Measurements from ENCODE around the gene GATC. TPM values are rescaled to one million over a fixed set of nuclear protein-coding genes. Genes with fewer than 3 reads are reported as not detected.

Gene GATC, protein sequence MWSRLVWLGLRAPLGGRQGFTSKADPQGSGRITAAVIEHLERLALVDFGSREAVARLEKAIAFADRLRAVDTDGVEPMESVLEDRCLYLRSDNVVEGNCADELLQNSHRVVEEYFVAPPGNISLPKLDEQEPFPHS
- 10 to 100 TPM in 2 of 4 donors, 1 to 10 TPM in 2; 8.7 to 17.6 (median 10.1) TPM for total RNA-seq
- 10 to 100 TPM in 1 of 3 donors, 1 to 10 TPM in 2; 6.4 to 16.5 (median 8.5) TPM for polyA plus RNA-seq
- long read RNA-seq, donor 1, full-length matches to known transcripts: 4 of 10 reads
- long read RNA-seq, donor 1, partial matches to known transcripts: 0 of 10 reads
- long read RNA-seq, donor 1, other reads (novel, unspliced or antisense): 6 of 10 reads
- long read RNA-seq, donor 2, full-length matches to known transcripts: 6 of 13 reads
- long read RNA-seq, donor 2, partial matches to known transcripts: 1 of 13 reads
- long read RNA-seq, donor 2, other reads (novel, unspliced or antisense): 6 of 13 reads

DNA sequence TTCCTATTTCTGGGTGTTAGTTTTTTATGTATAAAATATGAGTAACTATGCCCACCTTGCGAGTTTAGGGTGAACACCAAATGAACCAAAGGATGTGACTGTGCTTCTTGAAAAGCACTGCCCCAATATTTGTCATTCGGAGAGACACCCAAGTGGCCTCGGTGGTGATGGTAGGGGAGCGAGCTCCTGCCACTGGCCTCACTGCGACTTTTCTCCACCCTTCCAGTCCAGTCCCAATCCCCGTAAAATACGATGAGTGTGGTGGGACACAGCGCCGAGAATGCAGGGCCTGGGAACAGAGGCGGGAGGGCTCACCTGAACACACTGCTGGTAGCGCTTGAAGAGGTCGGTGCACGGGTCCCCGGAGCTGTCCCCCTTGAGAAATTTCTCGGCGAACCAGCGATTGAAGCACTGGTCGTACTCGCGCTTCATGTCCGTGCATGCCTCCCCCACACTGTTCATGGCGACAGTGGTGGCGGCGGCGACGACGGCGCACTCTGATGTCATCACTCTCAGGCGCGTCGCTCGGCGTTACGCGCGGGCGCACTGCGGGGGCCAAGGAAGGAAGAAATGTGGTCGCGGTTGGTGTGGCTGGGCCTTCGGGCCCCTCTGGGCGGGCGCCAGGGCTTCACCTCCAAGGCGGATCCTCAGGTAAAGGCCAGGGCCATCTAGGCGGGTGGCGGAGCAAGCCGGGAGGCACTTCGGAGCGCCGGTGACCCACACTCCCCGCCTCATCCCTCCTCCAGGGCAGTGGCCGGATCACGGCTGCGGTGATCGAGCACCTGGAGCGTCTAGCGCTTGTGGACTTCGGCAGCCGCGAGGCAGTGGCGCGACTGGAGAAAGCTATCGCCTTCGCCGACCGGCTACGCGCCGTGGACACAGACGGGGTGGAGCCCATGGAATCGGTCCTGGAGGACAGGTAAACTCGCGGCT, at the start of gene GATC, which contains the start of gene TRIAP1:
TSS of gene GATC (plus strand) at position 534 of the 933 bp plus-strand sequence. CDS start at position 571, 37 bp downstream.
TSS of gene TRIAP1 (minus strand) at position 474 of the 933 bp plus-strand sequence. CDS start at position 462, 12 bp downstream.
- DNase-seq: peak; percentile 83 to 93
- peaks cover 2 to 67% of the 10 kb centered on the region in 2 donors for H3K36me3 ChIP-seq (ENCODE audit: insufficient read depth in 1 of 2, low read depth in 1 of 2)
- H3K27ac ChIP-seq: peak within 1 kb of the TSS; percentile 89
- H3K9me3 ChIP-seq: no peaks in the 10 kb centered on the region
- 0 to 1% (median 0%) methylated on average over 73 of the region's 73 CpGs for WGBS, 3 donors
- ATAC-seq: peak; percentile 97 to 99 (median 99)
- TF ChIP-seq, protein P1, sequence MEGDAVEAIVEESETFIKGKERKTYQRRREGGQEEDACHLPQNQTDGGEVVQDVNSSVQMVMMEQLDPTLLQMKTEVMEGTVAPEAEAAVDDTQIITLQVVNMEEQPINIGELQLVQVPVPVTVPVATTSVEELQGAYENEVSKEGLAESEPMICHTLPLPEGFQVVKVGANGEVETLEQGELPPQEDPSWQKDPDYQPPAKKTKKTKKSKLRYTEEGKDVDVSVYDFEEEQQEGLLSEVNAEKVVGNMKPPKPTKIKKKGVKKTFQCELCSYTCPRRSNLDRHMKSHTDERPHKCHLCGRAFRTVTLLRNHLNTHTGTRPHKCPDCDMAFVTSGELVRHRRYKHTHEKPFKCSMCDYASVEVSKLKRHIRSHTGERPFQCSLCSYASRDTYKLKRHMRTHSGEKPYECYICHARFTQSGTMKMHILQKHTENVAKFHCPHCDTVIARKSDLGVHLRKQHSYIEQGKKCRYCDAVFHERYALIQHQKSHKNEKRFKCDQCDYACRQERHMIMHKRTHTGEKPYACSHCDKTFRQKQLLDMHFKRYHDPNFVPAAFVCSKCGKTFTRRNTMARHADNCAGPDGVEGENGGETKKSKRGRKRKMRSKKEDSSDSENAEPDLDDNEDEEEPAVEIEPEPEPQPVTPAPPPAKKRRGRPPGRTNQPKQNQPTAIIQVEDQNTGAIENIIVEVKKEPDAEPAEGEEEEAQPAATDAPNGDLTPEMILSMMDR (IDR thresholded peaks at IDR 0.05): no peak
- intact Hi-C loops (cut with DNase I): loop anchor here in 1 of 2 donors (10.0 kb wide), 1 partner anchor 239 kb away; the partner anchor contains the start of gene MLEC
- H3K27me3 ChIP-seq (ENCODE audit: insufficient read depth in 3 of 3, low read length in 2 of 3): no peaks in the 10 kb centered on the region
- peak within 1 kb of the TSS; percentile 95 for H3K4me3 ChIP-seq
- peaks cover 21% of the 10 kb centered on the region for H3K4me1 ChIP-seq

GRCh38 chr12:120397824-120398540, 48.3 kb upstream of the GATC start:
- intact Hi-C loops (cut with DNase I): no loop called here
- Histone ChIP-seq H3K9me3 (no peaks in the 10 kb centered on the region), H3K27ac (no peak overlapping the region), H3K36me3 (ENCODE audit: insufficient read depth in 1 of 2, low read depth in 1 of 2) (no peaks in the 10 kb centered on the region), H3K4me1 (no peaks in the 10 kb centered on the region), H3K27me3 (ENCODE audit: insufficient read depth in 3 of 3, low read length in 2 of 3) (peaks cover 0 to 65% (median 1%) of the 10 kb centered on the region in 3 donors), H3K4me3 (no peak overlapping the region)
- TF ChIP-seq, protein P1 (IDR thresholded peaks at IDR 0.05): no peak
- no peak for ATAC-seq
- no peak for DNase-seq
- WGBS, 3 donors: 40 to 44% (median 40%) methylated on average over 27 to 33 of the region's 33 CpGs

- DNase-seq: no peak
- TF ChIP-seq, protein P1 (IDR thresholded peaks at IDR 0.05): no peak
- no peaks in the 10 kb centered on the region for H3K9me3 ChIP-seq
- WGBS, 3 donors: 72 to 75% (median 74%) methylated on average over 5 of the region's 5 CpGs
- no peaks in the 10 kb centered on the region for H3K36me3 ChIP-seq (ENCODE audit: insufficient read depth in 1 of 2, low read depth in 1 of 2)
- peaks cover 0 to 50% (median 1%) of the 10 kb centered on the region in 3 donors for H3K27me3 ChIP-seq (ENCODE audit: insufficient read depth in 3 of 3, low read length in 2 of 3)
- intact Hi-C loops (cut with DNase I): no loop called here
- no peak for ATAC-seq
- no peak overlapping the region for H3K27ac ChIP-seq
- H3K4me3 ChIP-seq: no peak overlapping the region
- H3K4me1 ChIP-seq: no peaks in the 10 kb centered on the region
Measured at GRCh38 chr12:120399531-120399930, 46.7 kb upstream of the GATC start.

DNA sequence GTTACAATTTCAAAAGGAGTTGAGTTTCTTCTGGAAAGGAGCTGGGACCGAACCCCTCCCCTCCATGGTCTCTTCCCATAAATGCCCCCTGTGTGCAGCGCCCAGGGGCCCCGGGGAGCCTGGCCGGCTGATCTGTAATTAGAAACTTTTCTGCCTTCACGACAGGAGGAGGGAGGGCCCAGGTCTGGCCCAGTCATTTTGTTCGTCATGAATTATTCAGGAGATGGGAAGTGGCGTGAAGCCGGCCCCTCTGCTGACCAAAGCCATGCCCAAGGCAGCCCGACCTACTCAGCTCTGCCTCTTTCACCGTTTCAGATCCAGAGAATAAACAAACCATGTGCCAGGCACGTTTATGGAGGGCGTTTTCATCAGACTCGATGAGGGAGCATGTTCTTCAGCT, 44.0 kb upstream of the GATC start:
- peaks cover 0 to 31% (median 0%) of the 10 kb centered on the region in 3 donors for H3K27me3 ChIP-seq (ENCODE audit: insufficient read depth in 3 of 3, low read length in 2 of 3)
- no peaks in the 10 kb centered on the region for H3K36me3 ChIP-seq (ENCODE audit: insufficient read depth in 1 of 2, low read depth in 1 of 2)
- H3K27ac ChIP-seq: no peak overlapping the region
- no peaks in the 10 kb centered on the region for H3K4me1 ChIP-seq
- DNase-seq: no peak
- intact Hi-C loops (cut with DNase I): no loop called here
- no peaks in the 10 kb centered on the region for H3K9me3 ChIP-seq
- no peak overlapping the region for H3K4me3 ChIP-seq
- TF ChIP-seq, protein P1 (IDR thresholded peaks at IDR 0.05): no peak
- 10 to 15% (median 14%) methylated on average over 13 of the region's 13 CpGs for WGBS, 3 donors
- ATAC-seq: no peak
